ENCODE data around the gene ZNF207.
"Not testable (repeated sequence)": the region's sequence is repeated elsewhere in the genome, so short reads cannot be mapped to it uniquely, and the experiment has no call there.

The ZNF207 gene

DNA sequence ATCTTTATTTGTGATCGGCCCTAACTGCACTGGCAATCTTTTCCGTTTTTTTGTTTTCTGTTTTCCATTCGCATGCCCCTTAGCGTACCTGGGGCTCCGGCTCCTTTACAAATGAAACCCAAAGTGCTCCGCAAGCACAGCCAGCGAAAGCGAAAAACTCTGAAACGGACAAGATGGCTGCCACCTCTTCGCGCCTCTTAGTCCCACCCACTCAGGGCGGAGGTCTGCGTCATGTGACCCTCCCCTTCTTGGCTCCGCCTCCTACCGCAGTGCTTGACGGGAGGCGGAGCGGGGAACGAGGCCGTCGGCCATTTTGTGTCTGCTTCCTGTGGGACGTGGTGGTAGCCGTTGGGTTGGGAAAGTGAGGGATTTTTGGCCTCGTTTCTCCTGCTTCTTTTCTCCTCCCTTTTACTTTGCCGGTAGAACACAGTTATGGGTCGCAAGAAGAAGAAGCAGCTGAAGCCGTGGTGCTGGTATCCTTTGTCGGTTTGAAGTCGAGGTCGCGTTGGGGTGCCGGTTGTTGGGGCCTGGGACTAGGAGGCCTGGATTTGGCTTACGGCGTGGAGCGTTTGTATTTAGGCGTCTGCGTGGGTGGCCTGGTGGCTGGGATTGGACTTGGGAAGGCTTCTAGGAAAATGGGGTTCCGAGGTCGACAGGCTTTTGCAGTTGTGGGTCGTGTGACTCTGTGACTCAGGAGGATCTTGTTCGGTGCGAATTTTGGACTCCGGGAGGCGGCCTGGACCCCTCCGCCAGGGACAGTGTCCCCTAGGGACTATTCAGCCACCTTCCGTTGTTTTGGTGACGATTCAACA, at the start of gene ZNF207:
Gene ZNF207, plus strand, starts transcription at position 304 of the 812 bp plus-strand sequence. Its CDS starts 129 bp downstream, at position 433.
- peak; percentile 81 to 91 for DNase-seq (ENCODE audit: low read depth in 2 of 2, low spot score in 1 of 2)

- no peak for DNase-seq (ENCODE audit: low read depth in 2 of 2, low spot score in 1 of 2)
Observed at GRCh38 chr17:32302037-32302436, 47.9 kb upstream of the ZNF207 start.

DNA sequence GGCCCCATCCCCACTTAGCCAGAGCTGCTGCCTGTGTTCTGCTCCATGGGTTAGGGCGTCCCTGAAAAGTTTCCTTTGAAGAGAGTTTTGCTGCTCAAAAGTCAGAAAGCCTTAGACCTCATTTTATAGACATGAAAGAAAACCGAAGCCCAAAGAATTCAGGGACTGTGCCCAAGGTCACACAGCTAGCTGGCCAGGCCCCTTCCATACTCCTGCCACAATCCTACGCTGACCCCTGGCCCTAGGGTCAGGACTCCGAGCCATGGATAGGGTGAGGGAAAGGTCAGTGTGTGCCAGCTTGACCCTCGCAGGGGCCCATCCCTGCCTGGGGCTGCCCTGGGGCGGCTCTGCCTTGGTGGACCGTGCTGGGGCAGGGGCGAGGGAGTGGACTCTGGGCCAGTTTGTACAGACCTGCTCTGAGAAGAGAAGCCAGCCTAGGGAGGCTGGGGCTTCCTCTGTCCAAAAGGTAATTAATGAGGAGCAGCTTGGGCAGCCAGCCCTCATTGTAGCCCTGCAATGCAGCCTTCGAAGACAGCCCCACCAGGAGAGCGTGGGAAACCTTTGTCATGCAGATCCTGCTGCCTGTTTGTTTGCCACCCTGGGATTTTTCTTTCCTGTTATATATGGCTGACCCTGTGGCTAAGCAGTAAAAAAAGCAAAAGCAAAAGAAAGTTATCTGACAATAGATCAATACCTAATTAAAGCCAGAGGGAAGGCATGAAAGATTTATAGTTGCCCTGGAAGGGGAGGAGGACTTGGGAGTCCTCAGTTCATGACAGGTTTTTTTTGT, 46.9 kb upstream of the ZNF207 start:
- DNase-seq (ENCODE audit: low read depth in 2 of 2, low spot score in 1 of 2): no peak

DNA sequence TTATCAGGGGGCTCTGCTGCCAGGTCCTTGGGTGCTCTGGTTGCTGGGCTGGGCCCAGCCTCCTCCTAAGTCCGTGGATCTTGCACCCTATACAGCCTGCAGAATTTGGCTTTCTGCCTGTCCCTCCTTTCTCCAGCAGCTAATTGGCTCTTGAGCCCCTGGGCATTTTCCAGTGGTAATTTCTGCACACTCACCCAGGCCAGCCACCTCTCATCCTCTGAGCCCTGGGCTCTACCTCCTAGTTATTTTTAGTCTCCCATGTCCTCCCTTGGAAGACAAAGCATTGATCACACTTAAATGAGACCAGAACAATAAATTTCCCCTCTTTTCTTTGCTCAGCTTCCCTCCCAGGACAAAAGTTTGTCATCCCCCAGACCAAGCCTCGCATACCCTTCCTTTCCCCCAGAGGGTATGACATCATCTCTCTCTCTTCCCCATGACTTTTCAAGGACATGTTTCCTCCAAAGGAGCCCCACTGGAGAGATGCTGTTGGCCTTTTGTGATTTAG, 46.1 kb upstream of the ZNF207 start:
- DNase-seq (ENCODE audit: low read depth in 2 of 2, low spot score in 1 of 2): no peak

- no peak for DNase-seq (ENCODE audit: low read depth in 2 of 2, low spot score in 1 of 2)
Observed at GRCh38 chr17:32305049-32305448, 44.9 kb upstream of the ZNF207 start.

DNA sequence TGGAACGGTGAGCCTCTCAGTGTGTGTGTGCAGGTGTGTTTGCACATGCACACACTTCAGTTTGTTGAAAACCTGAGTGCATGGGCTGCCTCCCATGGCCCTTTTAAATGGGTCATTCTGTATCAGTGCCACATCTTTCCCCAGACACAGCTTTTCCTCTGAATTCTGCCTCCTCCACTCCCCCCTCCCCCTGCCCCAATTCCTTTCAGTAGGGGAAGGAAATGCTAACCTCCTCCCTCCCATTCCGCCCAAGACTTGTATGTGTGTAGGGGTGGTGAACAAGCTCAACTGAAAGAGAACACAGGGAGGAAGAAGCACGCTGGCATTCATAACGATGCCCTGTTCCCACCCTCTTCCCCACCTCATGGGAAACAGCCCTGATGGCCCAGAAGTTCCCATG, 42.3 kb upstream of the ZNF207 start:
- DNase-seq (ENCODE audit: low read depth in 2 of 2, low spot score in 1 of 2): no peak

GRCh38 chr17:32311028-32311536, 38.9 kb upstream of the ZNF207 start:
- no peak for DNase-seq (ENCODE audit: low read depth in 2 of 2, low spot score in 1 of 2)

DNA sequence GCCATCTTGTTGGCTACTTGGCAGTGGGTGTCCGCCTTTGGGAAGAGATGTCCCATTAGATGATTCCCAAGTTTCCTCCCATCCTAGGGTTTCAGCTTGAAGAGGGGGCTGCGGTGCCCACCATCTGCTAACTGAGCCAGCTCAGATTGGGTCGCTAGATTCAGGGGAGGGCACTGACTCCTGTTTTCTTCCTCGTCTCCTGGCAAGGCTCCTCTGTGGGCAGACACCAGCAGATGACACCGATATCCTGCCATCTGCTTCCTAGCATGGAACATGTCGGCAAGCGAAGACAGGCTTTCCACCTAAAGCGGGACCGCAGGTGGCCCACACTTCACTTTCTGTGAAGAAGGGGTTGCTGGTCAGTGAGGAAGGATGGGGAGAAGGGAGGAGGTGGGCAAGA, 35.3 kb upstream of the ZNF207 start:
- DNase-seq (ENCODE audit: low read depth in 2 of 2, low spot score in 1 of 2): no peak

DNA sequence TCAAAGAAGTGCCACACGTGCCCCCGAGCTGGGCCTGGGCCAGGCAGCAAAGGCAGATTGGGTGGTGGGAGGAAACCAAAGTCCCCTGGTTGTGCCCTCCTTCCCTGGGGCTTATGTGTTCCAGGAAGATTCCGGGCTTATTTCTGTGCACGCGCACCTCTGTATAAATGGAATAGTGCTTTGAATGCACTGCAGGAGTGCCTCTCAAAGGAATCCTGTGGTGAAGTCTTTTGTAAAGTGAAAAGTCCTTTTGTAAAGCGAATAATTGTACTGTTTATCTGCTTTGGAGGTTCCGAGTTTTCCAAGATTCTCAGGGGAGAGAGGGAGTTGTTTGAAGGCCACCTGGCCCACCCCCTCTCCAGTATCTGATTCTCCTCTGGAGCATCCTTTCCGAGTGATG, 34.8 kb upstream of the ZNF207 start:
- no peak for DNase-seq (ENCODE audit: low read depth in 2 of 2, low spot score in 1 of 2)

DNA sequence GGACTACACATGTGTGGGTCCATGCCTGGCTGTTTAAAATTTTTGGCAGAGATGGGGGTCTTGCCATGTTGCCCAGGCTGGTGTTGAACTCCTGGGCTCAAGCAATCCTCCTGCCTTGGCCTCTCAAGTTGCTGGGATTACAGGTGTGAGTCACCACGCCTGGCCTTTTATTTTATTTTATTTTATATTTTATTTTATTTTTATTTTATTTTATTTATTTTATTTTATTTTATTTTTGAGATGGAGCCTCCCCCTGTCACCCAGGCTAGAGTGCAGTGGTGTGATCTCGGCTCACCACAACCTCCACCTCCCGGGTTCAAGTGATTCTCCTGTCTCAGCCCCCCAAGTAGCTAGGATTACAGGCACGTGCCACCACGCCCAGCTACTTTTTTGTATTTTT, 33.3 kb upstream of the ZNF207 start:
- DNase-seq (ENCODE audit: low read depth in 2 of 2, low spot score in 1 of 2): not testable (repeated sequence)

DNA sequence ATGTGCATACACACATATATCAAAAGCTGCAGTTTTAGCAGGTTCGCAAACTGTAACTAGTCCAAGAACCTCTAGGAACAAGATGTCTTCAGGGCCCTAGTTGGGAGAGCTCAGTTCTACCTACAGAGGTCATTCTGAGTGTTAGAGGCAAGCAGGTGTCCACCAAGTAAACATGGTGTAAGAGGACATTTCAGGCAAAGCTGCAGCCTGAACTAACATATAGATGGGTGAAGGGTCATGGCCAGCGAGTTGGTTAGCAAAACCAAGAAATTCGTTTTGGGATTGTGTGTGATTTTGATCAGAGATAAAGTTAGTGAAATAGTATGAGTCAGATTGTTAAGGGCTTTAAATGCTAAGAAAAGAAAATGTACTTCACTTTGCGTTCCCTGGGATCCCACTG, 32.6 kb upstream of the ZNF207 start:
- no peak for DNase-seq (ENCODE audit: low read depth in 2 of 2, low spot score in 1 of 2)

DNA sequence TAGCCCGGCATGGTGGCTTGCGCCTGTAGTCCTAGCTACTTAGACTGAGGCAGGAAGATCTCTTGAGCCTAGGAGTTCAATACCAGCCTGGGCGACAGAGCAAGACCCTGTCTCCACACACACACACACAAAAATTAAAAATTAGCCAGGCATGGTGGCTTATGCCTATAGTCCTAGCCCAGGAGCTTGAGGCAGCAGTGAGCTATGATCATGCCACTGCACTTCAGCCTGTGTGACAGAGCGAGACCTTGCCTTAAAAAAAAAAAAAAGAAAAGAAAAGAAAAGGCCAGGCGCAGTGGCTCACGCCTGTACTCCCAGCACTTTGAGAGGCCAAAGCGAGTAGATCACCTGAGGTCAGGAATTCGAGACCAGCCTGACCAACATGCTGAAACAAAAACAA, 31.9 kb upstream of the ZNF207 start:
- DNase-seq (ENCODE audit: low read depth in 2 of 2, low spot score in 1 of 2): no peak

GRCh38 chr17:32319548-32319905, 30.4 kb upstream of the ZNF207 start:
- DNase-seq (ENCODE audit: low read depth in 2 of 2, low spot score in 1 of 2): peak; percentile 34 to 54

GRCh38 chr17:32320080-32320479, 29.9 kb upstream of the ZNF207 start:
- not testable (repeated sequence) for DNase-seq (ENCODE audit: low read depth in 2 of 2, low spot score in 1 of 2)

GRCh38 chr17:32320847-32321246, 29.1 kb upstream of the ZNF207 start:
- no peak for DNase-seq (ENCODE audit: low read depth in 2 of 2, low spot score in 1 of 2)

GRCh38 chr17:32323046-32323445, 26.9 kb upstream of the ZNF207 start:
- DNase-seq (ENCODE audit: low read depth in 2 of 2, low spot score in 1 of 2): no peak

DNA sequence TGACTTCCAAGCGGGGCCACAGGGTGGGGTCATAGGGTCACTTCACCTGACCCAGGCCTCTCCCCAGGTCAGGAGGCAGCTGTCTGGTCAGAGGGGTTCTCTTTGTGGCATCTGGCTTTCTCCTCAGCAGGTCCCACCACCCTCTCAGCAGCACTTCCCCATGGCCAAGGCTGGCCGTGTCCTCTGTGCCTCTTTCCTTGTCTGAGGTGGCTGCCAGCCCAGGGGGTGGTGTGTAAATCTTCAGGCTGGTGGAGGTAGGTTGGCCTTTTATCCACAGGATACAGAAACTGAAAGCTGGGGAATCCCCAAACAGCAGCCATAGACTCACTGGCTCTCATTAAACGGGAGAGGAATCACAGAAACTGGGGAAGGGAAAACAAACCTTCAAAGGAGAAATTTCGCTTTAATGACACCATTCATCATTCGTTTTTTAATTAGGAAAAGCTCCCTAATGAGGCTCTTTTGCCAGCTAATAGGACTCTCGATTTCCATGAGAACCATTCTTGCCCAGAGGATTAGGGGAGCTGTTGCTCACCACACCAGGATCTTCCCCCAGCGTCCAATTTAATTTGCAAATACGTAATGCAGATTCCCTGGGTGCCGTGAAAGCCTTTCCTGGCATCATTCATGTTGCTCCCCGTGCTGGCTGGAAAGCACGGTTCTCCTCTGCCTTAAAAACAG, 26.0 kb upstream of the ZNF207 start:
- DNase-seq (ENCODE audit: low read depth in 2 of 2, low spot score in 1 of 2): no peak

DNA sequence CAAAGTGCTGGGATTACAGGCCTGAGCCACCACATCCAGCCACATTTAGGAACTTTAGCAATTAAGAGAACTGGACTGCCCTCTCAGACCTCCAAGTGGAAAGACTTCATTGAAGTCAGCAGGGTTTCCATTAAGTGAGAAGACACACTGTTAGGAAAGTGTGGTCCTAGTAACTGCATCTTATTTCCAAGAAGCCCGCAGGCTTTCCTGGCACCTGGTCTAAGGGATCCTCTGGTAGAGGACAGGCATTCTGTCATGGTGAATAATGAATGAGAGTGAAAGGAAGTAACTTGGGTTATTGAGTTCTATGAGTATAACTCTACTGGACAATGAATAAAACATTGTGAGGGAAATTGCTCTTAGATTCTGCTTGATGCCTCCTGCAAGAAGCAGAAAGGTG, 22.0 kb upstream of the ZNF207 start:
- DNase-seq (ENCODE audit: low read depth in 2 of 2, low spot score in 1 of 2): no peak

DNA sequence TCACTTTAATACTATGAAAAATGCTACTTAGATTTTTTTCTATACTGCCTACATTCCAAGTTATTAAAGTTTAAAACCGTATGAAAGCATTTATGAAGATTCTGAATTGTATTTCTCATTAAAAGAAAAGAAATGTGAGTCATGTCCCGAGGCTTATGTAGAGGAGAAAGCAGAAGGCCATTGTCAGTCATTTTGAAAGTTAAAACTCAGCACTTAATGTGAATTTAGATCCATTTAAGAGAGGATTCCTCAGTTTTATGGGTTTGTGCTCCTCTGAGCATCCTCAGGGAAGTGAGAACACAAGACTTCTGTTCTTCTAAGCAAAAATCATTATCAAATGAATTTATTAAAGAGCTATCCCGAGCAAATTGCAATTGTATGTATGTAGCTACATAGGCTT, 19.8 kb upstream of the ZNF207 start:
- no peak for DNase-seq (ENCODE audit: low read depth in 2 of 2, low spot score in 1 of 2)

DNA sequence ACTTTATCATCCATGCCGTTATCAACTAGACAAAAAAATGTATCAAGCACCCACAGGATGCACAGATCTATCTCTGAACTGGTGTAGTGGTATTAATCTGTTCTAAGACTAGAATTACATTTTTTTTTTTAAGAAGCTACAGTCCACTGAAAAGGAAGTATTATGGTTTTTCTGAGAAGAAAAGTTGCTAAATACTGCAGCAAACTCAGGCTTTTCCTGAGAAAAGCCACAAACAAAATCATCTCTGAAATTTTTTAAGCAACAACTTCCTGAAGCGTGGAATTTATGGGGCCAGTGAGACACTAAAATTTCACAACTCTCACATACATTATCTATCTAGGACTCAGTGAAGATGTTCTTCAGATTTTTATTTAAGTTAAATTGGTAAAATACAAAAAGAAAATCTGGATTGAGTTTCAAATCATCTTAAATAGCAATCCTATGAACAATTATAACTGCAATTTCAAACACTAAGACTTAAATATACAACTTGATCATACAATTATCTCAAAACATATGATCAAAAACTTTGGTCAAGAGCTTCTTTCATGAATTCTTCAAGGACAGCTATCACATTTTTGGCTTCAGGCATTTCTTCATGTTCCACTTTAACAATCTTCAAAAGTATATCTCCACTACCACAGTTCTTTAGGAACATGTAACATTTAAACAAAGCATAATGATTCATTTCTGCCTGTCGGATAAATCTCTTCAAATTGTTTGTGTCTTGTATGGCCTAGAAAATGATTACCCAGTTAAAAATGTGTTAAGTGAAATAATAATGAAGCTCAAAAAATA, 18.5 kb upstream of the ZNF207 start:
- no peak for DNase-seq (ENCODE audit: low read depth in 2 of 2, low spot score in 1 of 2)

DNA sequence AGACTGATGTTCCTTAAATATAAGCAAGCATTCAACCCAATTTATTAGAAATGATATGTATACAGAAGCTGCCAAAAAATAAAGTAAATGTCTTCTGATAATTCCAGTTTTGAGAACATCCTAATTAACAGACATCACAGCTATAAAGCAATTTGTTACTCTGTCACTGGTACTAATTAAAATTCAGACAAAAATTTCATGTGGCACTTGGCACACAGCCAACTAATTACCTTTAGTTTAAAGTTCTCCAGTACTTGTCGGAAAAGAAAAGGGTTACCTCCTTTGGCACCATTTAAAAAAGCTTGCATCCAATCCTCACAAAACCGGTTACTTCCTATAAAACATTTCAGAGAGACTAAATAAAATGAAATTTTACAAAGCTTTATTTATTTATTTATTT, 16.8 kb upstream of the ZNF207 start:
- no peak for DNase-seq (ENCODE audit: low read depth in 2 of 2, low spot score in 1 of 2)

Data from stimulated activated CD8-positive, alpha-beta memory T cell treated with anti-CD3 and anti-CD28 coated beads, Interleukin-4, amount 100 ng/mL, for 1 hour (primary cell).